IPS-18c (cell line): ENCODE measurements around the gene DOHH.
"Not testable (repeated sequence)": the region's sequence is repeated elsewhere in the genome, so short reads cannot be mapped to it uniquely, and the experiment has no call there.

Experiments used
- H3K4me3 ChIP-seq: 2 replicates; pipeline ENCODE4 v1.7.0; 2013; ENCODE audit warnings: low read depth, mild to moderate bottlenecking, low read length, moderate library complexity; ENCODE audit not compliant: insufficient read depth
- H3K9me3 ChIP-seq: one replicate; pipeline ENCODE4 v1.6.1; 2013; ENCODE audit warnings: mild to moderate bottlenecking, low read length, moderate library complexity; ENCODE audit not compliant: control insufficient read depth, insufficient read depth

DOHH gene

DNA sequence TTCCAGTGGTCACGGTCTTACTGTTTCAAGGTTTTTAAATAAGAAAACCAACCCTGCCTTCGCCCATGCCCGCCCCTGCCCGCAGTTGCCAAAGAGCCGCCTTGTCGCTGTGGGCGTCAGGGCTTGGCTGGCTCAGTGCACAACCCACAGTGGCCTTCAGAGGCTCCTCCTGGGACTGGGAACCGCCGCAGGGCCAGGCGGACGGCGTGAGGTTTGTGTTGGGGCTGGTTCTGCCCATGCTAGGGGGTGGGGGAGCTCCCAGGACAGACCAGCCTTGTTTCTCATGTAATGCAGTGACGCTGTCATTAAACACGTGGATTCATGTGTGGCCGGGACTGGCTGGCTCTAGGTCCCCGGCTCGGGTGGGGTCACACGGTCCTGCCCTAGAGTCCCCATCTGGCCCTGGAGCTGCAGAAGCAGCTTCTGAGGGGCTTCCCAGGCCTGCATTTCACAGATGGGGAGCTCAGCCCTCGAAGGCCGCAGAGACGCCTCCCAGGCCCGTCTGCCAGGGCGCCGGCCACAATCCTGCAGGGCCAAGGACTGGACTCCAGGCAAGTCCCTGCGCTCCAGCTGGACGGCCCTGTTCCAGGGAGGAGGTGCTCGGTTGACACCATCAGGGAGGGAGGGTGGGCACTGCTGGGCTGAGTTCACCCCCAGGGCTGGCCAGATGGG is 36.1 kb upstream of the DOHH start:
- Histone ChIP-seq H3K4me3 (no peak overlapping the region), H3K9me3 (no peaks in the 10 kb centered on the region)

DNA sequence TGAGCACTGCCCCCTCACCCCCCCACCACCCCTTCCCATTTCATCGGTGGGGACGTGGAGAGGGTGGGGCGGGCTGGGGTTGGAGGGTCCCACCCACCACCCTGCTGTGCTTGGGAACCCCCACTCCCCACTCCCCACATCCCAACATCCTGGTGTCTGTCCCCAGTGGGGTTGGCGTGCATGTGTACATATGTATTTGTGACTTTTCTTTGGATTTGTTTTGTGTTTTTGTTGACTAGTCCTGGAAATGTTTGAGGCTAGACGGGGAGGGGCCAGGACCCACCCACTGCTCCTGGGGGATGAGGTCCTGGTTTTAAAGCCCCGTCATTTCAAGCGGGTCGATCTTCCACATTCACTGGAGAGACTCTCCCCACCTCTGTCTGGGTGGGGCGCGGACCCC is 35.5 kb upstream of the DOHH start:
- Histone ChIP-seq H3K4me3 (no peak overlapping the region), H3K9me3 (no peaks in the 10 kb centered on the region)

GRCh38 chr19:3535563-3535965 is 35.1 kb upstream of the DOHH start:
- no peak overlapping the region for H3K4me3 ChIP-seq
- no peaks in the 10 kb centered on the region for H3K9me3 ChIP-seq

DNA sequence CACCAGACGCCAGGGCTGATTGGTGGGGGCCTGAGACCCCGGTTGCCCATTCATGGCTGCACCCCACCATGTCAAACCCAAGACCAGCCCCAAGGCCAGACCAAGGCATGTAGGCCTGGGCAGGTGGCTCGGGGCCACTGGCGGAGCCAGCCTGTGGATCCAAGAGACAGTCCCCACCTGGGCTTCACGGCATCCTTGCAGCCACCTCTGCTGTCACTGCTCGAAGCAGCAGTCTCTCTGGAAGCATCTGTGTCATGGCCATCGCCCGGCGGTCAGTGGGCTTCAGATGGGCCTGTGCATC is 34.7 kb upstream of the DOHH start:
- no peaks in the 10 kb centered on the region for H3K9me3 ChIP-seq
- H3K4me3 ChIP-seq: no peak overlapping the region

DNA sequence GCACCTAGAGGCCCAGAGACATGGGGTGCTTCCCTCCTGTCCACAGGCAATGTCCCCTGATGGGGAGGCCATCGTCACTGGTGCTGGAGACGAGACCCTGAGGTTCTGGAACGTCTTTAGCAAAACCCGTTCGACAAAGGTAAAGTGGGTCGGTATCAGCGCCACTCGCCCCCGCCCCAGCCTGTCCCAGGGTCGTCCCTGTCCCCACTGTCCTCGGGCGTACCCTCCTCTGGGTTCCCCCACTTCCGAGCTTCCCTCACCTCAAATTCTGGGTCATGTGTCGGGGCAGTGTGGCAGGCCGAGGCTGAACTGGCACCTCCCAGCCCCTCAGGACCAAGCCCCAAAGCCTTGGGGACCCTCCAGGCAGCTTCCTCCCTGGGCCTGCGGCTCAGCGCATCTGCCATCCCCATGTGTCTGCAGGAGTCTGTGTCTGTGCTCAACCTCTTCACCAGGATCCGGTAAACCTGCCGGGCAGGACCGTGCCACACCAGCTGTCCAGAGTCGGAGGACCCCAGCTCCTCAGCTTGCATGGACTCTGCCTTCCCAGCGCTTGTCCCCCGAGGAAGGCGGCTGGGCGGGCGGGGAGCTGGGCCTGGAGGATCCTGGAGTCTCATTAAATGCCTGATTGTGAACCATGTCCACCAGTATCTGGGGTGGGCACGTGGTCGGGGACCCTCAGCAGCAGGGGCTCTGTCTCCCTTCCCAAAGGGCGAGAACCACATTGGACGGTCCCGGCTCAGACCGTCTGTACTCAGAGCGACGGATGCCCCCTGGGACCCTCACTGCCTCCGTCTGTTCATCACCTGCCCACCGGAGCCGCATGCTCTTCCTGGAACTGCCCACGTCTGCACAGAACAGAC is 34.1 kb upstream of the DOHH start:
- Histone ChIP-seq H3K4me3 (no peak overlapping the region), H3K9me3 (no peaks in the 10 kb centered on the region)

- H3K4me3 ChIP-seq: no peak overlapping the region
- H3K9me3 ChIP-seq: no peaks in the 10 kb centered on the region
Observed at GRCh38 chr19:3533563-3534216, 33.2 kb upstream of the DOHH start.

DNA sequence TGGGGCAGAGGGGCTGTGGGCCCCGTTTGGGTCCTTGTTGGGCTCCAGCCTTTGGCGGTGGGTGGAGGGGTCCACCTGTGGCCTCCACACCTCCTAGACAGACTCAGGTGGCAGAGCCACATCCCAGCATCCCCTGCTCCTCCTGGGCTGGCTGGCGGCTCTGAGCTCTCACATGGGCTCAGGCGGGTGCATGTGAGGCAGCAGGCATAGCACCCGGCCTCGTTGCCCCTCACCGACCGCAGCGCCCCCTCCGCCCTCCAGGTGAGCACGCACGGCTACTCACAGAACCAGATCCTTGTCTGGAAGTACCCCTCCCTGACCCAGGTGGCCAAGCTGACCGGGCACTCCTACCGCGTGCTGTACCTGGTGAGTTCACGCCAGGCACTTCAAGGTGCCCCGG is 32.6 kb upstream of the DOHH start:
- no peak overlapping the region for H3K4me3 ChIP-seq
- no peaks in the 10 kb centered on the region for H3K9me3 ChIP-seq

DNA sequence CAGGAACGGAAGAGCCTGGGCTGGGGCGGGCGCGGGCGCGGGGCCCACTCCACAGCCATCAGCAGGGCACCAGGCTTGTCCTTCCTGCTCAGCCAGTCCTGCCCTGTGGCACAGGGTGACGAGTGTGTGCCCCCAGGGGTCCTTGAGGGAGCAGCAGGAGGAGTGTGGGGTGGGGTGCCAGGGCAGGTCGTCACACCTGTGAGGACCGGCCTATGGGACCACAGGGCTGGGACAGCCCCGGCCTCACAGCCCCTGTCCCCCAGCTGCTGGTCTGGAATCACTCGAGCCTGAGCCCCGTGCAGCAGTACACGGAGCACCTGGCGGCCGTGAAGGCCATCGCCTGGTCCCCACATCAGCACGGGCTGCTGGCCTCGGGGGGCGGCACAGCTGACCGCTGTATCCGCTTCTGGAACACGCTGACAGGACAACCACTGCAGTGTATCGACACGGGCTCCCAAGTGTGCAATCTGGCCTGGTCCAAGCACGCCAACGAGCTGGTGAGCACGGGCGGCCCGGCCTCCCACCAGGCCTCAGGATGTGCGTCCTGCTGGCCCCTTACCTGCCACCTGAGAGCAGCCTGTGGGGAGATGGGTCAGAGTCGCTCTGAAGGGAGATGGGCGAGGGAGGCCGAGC is 31.8 kb upstream of the DOHH start:
- Histone ChIP-seq H3K4me3 (no peak overlapping the region), H3K9me3 (no peaks in the 10 kb centered on the region)

DNA sequence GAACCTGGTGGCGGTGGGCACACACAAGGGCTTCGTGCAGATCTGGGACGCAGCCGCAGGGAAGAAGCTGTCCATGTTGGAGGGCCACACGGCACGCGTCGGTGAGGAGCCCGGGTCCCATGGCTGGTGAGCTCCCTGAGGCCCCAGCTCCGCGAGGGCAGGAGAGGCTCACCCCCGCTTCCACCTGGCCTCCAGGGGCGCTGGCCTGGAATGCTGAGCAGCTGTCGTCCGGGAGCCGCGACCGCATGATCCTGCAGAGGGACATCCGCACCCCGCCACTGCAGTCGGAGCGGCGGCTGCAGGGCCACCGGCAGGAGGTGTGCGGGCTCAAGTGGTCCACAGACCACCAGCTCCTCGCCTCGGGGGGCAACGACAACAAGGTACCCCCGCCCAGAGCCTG is 31.2 kb upstream of the DOHH start:
- Histone ChIP-seq H3K4me3 (no peak overlapping the region), H3K9me3 (no peaks in the 10 kb centered on the region)

- Histone ChIP-seq H3K4me3 (no peak overlapping the region), H3K9me3 (no peaks in the 10 kb centered on the region)
Observed at GRCh38 chr19:3530389-3530788, 29.9 kb upstream of the DOHH start.

- H3K9me3 ChIP-seq, H3K4me3 ChIP-seq: not testable (repeated sequence)
Observed at GRCh38 chr19:3529299-3529698, 28.8 kb upstream of the DOHH start.

DNA sequence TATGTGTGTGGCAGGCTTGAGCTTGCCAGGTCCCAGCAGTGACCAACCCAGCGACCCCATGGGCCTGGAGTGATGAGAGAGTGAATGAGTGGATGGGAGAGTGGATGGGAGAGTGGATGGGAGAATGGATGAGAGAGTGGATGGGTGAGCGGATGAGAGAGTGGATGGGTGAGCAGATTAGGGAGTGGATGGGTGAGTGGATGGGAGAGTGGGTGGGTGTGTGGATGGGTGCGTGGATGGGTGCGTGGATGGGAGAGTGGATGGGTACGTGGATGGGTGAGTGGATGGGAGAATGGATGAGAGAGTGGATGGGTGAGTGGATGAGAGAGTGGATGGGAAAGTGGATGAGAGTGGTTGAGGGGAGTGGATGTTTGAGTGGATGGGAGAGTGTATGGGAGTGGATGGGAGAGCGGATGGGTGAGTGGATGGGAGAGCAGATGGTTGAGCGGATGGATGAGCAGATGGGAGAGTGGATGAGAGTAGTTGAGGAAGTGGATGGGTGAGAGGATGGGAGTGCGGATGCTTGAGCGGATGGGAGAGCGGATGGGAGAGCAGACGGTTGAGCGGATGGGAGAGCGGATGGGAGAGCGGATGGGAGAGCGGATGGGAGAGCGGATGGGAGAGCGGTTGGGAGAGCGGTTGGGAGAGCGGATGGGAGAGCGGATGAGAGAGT is 28.2 kb upstream of the DOHH start:
- no peaks in the 10 kb centered on the region for H3K9me3 ChIP-seq
- no peak overlapping the region for H3K4me3 ChIP-seq

DNA sequence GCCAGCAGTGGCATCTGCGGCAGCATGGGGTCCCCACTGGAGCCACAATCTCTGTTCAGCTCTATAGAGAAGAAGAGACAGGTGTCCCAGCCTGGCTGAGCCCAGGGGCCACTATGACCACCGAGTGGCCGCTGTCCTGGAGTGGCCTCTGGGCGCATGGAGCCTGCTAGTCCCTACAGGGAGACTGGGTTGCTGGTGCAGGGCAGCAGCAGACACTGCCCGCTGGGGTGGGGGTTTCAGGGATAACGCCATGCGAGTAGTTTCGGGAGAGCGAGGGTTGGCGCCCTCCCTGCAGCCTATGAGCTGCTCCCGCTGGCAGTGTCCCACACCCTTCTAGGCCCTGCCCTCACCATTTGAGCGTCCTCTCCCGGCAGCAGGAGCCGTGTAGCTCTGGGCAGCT is 27.6 kb upstream of the DOHH start:
- H3K9me3 ChIP-seq: no peaks in the 10 kb centered on the region
- no peak overlapping the region for H3K4me3 ChIP-seq

DNA sequence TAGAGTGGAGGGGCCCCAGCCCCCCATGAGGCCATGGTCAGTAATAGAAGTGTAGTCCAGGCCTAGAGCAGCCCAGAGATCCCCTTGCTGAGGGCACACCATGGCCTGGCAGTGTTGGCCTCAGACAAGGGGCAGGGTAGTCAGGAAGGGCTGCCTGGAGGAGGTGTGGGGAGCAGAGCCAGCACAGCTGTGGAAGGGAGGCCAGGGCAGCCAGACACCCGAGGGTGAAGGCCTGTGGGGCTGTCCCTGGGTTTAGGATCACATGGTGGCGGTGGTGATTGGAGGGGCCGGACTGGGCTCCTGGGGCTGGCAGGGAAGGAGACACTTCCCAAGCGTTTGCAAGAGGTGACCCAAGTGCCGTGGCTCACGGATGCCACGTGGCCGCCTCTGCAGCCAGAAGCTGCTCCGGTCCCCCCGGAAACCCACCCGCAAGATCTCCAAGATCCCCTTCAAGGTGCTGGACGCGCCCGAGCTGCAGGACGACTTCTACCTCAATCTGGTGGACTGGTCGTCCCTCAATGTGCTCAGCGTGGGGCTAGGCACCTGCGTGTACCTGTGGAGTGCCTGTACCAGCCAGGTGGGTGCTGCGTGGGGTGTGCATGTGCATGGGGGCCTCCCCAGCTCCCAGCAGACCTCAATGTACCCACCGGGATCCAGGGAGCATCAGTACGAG is 26.9 kb upstream of the DOHH start:
- Histone ChIP-seq H3K9me3 (no peaks in the 10 kb centered on the region), H3K4me3 (no peak overlapping the region)

DNA sequence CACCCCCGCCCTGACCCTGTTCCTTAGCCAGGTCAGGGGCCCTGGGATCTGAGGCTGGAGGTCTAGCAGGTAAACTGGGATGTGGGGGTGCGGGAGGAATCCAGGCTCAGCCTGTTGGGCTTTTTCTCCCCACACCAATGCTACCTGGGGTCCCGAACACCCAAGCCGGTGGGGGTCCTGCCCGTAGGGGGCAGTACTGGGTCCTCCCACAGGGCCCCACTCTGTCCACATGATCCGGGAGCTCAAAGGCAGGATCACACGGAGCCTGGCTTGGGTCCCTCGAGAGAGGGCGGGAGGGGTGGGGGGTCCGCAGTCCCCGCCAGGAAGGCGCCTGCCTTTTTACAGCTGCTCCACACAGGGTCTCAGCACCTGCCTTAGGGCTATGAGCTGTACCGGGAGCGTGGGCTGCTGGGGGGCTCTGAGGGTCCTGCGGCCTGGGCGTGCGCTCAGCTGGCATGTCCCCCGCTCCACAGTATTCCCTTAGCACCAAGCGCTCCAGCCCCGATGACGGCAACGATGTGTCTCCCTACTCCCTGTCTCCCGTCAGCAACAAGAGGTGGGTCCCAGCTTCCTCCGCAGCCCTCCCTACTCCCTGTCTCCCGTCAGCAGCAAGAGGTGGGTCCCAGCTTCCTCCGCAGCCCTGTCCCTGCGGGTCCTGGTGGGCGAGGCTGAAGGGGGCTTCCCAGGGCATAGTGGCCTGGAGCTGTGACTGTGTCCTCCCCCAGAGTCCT is 26.2 kb upstream of the DOHH start:
- Histone ChIP-seq H3K9me3 (no peaks in the 10 kb centered on the region), H3K4me3 (no peak overlapping the region)

GRCh38 chr19:3524904-3525451 is 24.5 kb upstream of the DOHH start:
- H3K4me3 ChIP-seq: no peak overlapping the region
- no peaks in the 10 kb centered on the region for H3K9me3 ChIP-seq
